CD4-positive, alpha-beta T cell treated with Interleukin-15 for 1 hour (primary cell): Measurements from ENCODE around the gene KLK4.
A peak's percentile ranks its signal among the peaks of the same experiment; 100 is the strongest.

ENCODE experiments used
- DNase-seq: peaks from one replicate; pipeline ENCODE4 v3.0.0-alpha.2; 2020

The KLK4 gene

GRCh38 chr19:50911206-50912101 lies at the start of gene KLK4:
KLK4 (minus strand) TSS chr19:50911395; CDS start chr19:50910738, 657 bp downstream.
- DNase-seq: no peak

GRCh38 chr19:50959731-50960500 lies 48.7 kb upstream of the KLK4 start:
- no peak for DNase-seq

DNA sequence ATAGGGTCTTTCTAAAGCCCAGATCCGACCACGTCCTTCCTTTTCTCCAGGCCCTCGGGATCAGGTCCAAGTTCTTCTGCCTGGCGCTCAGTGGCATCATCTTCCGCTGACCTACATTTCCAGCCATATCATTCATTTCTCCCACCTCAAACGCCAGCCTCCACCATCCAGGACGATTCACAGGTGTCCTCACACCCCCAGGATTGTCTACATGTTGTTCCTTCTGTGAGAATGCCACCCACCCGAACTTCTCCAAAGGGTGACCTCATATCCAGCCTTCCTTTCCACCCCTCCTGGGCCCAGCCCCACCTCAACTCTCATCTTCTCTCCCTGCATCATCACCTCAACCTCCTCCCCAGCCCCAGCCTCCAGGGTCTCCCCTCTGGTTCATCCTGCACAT lies 46.4 kb upstream of the KLK4 start:
- DNase-seq: no peak

DNA sequence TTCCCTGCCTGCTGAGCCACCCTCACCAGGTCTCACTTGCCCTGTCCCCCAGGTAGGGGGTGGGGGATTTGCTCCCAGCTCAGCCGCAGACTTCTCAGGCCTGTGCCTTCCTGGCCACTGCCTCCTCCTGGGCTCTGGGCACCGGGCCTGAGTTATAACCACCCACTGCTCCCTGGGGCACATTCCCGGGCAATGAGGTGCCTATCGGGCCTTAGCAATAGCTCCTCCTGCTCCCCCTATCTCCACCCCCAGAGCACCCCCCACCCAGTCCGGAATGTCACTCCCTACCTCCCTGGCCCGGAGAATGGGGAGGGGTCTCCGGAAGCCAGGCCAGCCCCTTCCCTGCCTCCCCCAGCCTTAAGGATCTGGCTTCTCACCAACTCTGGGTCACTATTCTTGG lies 41.7 kb upstream of the KLK4 start, which contains the start of gene KLK5:
KLK5 (minus strand) TSS at position 129 of the 400 bp plus-strand sequence. CDS start 381 bp downstream, outside the sequence.
- DNase-seq: no peak

- DNase-seq: no peak
Measured at GRCh38 chr19:50949861-50950260, 38.7 kb upstream of the KLK4 start.

GRCh38 chr19:50947123-50947522 lies 35.9 kb upstream of the KLK4 start:
- no peak for DNase-seq

- no peak for DNase-seq
Measured at GRCh38 chr19:50944795-50945194, 33.6 kb upstream of the KLK4 start.

- no peak for DNase-seq
Measured at GRCh38 chr19:50943074-50943828, 32.1 kb upstream of the KLK4 start.

DNA sequence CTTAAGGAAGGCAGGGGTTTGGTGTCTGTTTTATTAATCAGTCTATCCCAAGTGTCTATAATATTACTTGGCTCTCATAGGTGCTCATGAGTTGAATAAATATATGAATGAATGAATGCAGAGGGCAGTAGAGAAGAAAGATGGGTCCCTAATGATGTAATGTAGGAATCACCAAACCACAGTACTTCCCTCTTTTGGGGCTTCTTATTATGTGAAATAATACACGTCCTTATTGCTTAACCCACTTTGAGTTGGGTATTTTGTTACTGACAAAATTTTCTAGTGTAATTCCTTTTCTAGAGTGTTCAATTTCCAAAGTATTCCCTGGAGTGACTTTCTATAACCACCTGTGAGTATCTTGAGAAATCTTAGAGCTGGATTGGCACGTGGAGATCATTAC lies 28.4 kb upstream of the KLK4 start:
- no peak for DNase-seq

DNA sequence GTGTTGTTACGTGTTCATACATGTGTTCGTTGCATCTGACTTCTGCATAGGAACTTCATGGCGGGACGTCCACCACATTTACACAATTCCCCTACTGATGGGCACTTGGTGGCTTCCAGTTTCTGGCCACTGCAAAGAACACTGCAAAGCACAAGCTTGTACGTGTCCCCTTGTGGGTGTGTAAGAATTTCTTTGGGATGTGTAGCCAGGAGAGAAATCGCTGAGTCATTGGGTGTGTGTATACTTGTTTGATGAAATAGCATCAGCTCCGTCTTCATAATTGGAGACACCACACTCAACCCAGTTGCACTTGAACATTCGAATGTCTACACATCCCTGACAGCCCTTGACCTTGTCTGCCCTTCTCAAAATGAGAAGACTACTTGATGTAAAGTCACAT lies 22.4 kb upstream of the KLK4 start:
- DNase-seq: no peak

- DNase-seq: no peak
Measured at GRCh38 chr19:50932690-50933083, 21.5 kb upstream of the KLK4 start.

GRCh38 chr19:50932018-50932689 lies 21.0 kb upstream of the KLK4 start:
- no peak for DNase-seq

DNA sequence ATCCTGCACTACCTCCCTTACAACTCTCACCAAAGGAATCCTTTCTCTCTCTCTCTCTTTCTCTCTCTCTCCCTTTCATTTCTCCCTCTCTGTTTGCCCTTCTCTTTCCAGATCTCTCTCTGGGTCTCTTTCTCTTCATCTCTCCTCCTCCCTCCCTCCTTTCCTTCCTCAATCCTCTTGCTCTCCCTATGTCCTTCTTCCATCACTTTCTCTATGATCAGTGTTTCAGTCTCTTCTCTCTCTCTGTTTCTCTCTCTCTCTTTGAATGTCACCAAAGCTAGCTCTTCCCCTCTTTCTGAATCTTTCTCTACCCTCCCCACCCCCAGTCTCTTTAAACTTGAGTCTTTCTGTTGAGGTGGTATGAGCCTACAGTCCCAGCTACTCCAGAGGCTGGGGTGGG lies 19.8 kb upstream of the KLK4 start:
- DNase-seq: no peak

- no peak for DNase-seq
Measured at GRCh38 chr19:50928831-50929230, 17.6 kb upstream of the KLK4 start.

- DNase-seq: no peak
Measured at GRCh38 chr19:50926144-50926543, 14.9 kb upstream of the KLK4 start.

GRCh38 chr19:50925734-50926133 lies 14.5 kb upstream of the KLK4 start:
- no peak for DNase-seq

- no peak for DNase-seq
Measured at GRCh38 chr19:50924586-50924985, 13.4 kb upstream of the KLK4 start.

GRCh38 chr19:50922317-50922853 lies 11.2 kb upstream of the KLK4 start:
- peak; percentile 72 for DNase-seq

DNA sequence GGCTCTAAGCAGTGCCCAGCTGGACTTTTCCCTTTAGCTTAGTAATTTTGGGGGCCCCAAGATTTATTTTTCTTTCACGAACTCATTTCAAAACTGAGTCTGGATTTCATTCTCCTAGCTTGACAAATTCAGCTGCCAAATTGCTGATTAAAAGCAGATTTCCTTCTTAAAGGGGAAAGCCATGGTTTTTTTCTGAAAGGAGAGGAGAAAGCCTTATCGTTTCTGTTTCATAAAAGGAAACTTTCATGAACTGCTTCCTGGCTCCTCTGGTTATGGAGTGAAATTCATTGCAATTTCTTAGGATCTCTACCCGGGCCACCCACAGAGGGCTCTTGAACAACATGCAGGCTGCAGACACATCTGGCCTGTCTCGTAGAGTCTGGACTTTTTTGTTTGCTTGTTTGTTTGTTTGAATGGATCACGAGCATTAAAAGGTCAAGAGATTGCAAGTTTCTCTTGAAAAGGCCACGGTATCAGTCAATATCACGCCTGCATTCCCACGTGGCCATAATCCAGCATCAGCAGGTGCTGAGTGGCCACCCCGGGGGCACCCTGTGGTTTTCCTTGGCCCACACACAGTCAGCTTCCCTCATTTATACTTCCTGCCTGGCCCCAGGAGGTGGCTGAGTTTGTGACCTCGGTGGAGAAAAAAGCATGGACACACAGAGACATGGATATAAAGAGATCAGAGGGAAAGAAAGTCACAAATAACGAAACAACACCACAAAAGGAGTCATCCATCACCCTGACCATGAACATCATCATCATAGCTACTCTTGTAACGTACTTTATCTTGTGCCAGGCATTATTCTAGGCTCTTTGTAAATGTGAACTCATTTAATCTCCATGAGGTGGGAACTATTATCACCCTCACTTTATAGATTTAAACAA lies 10.5 kb upstream of the KLK4 start:
- no peak for DNase-seq

DNA sequence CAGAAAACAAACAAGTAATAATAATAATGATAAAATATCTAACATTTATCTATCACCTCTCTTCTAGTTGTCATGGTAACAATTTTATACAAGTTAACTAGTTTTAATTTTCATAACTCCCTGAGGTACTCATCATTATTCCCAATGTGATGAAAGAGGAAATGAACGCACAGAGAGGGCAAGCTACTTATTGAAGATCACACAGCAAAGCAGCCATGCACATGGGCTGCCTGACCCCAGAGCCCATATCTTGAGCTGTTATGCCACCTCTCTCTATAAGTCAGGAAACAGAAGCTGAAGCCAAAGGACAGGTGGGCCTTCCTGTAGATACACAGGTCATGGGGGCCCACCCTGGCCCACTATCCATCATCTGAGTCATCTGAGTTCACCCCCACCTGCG lies 4.9 kb upstream of the KLK4 start:
- DNase-seq: no peak
